HG03457 (cell line): Measurements from ENCODE around the gene ITIH3.

Experiments
- ATAC-seq: cut with Tn5 transposase; IDR thresholded peaks from one replicate; pipeline ENCODE4 v1.9.1; 2021; ENCODE audit warnings: moderate number of reproducible peaks; ENCODE audit not compliant: unreplicated experiment

The ITIH3 gene

DNA sequence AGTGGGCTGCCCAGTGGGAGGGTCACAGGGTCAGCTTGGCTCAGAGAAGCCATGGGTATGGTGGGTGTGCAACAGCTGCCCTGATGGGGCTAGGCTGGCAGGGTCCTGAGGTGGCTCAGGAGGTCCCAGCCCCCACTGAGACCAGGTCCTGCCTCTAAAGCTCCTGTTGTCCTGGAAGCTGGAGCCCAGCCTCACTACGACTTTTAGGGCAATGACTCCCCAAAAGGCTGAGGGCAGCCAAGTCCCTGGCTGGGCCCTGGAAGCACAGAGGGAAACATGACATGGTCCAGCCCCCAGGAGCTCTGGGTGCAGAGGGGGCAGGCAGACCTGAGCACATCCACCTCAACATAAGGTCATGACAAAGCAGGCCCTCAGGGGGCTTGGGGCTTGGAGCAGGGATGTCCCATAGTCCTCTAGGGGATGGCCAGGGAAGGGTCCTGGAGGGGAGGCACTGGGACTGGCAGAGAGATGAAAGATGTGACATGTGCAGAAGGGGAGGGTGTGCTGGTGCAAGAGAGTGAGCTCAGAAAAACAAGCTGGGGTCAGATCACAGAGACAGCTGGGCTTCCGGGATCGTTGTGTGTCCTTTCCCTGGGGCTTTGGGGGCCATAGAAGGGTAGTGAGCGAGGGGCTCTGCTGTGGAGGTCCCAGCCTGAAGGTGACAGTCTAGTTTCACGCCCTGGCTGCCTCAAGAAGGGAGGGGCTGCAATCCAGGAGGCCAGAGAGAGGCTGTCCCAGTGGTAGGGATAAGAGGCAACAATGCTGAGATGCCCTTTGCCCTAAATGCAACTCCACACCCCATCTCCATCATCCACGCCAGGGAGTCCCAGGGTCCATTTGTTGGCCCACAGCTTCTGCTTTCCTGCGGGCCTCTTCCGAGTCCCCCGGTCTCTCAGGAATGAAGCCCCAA is 639 bp upstream of the ITIH3 start:
- no peak for ATAC-seq

DNA sequence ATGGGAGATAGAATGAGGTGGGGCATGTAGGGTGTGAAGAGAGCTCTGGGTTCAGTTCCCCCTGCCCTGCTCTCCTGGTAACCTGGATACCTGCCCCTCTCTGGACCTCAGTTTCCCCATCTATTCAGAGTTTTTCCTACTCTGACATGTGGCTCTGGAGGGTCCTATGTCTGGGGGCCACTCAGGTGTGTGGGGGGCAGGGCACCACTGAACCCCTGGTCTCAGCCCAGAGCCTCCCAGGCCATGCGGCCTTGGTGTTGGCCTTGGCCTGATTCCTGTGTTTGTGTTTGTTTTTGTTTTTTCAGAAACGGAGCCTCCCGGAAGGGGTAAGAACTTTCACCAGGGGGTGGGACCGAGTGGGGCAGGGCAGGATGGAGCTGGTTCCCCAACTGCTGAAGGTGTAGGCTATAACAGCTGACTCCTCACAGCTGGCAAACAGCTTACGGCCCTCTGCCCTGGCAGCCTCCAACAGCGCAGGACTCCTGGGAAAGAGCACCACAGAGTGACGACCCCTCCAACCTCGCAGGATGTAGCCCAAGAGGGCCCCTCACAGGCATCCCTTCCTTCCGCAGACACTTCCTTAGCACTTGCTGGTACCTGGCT is 803 bp downstream of the ITIH3 start:
- no peak for ATAC-seq

DNA sequence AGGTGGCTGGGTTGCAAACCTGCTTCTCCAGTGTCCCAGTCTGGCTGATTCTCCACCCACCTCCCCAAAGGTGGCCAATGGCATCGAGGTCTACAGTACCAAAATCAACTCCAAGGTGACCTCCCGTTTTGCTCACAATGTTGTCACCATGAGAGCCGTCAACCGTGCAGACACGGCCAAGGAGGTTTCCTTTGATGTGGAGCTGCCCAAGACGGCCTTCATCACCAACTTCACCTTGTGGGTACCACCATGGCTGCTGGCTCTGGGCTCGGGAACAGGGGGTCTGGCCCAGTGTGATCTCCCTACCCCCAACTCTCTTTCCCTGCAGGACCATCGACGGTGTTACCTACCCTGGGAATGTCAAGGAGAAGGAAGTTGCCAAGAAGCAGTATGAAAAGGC is 1.8 kb downstream of the ITIH3 start:
- no peak for ATAC-seq

DNA sequence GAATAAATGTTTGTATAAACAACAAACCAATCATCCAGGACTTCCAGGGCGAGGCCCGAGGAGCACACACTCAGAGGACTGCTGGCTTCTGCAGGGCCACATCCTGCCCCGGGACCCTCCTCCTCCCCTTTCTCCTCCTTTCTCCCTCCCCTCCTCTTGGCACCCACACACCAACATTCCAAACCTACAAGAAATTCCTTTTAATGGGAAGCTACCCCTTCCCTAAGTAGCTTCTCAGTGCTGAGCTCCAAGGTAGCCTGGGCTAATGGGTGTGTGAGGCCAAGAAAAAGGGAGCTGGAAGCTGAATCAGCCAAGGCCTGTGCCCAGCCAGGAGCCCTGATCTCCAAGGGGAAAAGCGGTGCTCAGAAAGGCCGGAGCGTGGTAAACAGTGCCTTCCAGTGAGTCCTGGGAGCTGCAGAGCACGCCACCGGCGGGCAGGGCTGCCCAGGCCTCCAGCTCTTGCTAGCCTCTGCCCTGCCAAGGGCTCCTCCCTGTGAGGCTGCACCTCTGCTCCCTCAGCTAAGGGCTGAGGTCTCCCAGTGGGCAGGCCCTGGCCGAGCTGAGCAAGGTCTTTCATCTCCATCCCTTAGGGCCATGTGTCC is 3.9 kb downstream of the ITIH3 start:
- no peak for ATAC-seq

DNA sequence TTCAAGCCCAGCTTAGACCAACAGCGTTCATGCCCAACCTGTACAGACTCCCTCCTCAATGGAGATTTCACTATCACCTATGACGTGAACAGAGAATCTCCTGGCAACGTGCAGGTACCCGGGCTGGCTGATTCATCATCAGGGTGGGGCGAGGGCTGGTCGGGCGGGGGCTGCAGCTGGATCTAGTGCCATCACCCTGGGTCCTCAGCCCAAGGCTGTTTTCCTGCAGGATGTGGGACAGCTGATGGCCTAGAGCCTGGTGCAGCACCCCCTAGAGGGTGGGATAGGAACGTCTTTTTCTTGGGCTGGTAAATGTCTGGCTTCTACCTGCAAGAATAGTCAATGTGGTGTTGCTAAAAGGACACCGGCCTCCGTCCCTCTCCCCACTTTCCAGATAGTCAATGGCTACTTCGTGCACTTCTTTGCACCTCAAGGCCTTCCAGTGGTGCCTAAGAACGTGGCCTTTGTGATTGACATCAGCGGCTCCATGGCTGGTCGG is 4.4 kb downstream of the ITIH3 start:
- ATAC-seq = no peak

DNA sequence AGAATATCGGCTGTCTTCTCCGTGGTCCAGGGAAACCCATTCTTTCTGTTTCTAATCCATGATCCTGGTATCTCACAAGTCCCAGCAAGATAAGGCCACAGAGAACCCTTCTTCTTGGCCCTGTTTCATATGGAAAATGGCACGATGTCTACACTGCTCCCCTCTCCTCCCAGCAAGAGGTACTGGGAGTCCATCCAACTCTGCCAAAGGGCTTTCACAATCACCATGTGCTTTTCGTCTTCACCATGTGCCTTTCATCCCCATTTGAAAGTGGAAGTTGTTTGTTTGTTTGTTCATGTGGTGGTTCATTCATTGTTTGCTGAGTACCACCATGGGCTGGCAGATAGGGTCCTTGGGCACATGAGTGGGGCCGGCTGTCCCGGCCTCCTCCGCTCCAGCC is 5.5 kb downstream of the ITIH3 start:
- no peak for ATAC-seq

DNA sequence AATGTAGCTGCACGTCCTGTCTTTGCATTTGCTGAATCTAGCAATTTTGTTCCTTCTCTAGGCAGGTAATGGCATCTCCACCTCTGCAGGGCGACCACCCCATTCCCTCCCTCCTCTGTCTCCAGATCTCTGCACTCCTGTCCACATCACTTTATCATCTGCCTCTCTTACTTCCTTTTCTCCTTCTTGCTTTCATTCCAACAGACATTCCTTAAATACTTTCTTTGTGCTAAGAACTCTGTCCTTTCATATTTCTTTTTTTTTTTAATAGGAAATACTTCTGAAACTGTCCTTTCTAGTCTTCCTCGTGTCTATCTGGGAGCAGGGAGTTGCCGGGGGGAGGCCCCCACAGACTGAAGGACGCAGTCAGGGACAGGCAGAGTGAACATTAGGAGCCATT is 7.2 kb downstream of the ITIH3 start:
- ATAC-seq = no peak

DNA sequence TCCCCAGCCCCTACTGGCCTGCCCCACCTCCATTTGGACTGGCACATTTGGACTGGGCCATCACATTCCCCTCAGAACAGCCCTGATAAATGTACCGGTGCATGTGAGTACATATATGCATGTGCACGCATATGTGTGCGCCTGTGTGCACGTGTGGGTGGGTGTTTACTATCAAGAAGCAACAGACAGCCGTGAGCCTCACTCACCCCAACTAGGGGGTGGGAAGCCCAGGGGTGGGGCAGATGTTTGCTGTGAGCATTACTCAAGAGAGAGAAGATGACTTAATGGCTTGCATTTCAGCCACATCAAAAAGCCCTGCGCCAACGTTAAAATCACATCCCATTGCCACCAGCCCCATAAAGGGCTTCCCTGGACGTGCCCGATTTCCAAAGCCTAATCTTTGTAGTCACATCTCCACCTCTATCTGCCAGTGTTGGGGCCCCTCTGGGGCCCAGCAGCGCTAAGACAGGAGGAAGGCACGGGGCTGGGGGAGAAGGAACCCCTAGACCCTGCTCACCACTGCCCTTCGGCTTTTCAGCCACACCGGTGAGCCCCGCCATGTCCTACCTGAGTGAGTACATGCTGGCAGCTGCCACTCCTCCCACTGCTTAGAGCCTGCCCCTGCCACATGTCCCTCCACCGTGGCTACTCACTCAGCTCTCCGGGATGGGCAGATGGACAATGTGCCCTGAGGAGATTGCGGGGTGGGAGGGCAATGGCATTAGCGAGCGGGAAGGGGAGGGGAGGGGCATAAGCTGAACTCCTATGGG is 10.9 kb downstream of the ITIH3 start:
- ATAC-seq = no peak

DNA sequence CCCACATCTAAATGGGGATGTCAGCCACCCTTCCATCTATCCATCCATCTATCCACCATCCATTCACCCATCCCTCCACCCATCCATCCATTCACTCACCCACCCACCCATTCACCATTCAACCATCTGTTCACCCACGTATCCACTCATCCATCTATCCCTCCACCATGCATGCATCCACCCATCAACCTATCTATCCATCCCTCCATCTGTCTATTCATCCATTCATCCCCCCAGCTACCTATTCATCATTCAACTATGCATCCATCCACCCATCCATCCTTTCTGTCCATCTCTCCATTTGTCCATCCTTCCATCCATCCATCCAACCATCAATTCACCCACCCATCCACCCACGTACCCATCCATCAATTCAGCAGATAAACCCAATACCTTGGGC is 14.6 kb downstream of the ITIH3 start:
- no peak for ATAC-seq

DNA sequence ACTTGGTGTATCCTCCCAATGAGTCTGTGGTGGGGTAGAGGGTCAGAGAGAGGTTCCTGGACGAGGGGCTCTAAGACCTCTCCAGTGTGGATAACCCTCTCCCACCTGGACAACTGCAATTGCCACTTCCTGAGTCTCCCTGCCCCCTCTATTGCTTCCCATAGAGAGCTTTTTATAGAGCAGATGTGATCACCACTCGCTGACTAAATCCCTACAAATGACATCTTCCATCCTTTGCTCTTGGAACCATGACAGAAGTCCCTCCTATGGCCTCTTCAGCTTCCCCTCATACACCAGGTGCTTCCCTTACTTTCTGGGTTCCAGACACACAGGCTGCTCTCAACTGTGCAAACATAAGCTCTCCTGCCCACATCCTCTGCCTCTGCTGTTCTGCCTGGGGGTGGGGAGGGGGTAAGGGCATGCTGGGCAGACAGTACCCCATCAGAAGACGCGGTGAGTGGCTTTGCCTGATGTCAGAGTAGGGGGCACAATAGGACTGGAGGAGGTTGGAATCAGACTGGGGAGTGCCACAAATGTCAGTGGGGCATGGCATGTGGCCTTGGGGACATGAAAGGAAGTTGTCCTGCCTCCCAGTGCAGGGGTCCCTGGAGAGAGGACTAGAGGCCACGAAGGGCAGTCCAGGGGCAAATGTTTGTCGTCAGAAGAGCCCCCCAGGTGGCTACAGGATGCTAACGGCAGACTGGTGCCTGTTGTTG is 15.2 kb downstream of the ITIH3 start:
- ATAC-seq = no peak

DNA sequence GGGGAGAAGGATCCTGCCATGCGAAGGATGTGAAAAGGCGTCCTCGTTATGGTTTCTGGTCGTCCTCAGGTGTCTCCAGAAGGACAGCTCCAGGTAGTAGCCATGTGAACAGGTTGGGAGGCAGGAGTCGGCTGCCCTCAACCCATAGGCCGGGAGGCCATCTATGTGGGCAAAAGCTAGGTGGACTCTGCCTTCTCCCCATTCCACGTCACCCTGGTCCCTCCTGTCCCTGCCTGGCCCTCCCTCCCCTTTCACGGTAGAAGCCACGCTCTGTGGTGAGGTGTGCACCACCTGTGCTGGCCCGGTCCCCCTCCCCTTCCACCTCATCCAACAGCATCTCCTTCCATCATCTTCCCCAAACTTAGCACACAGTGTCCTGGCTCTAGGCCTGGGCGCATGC is 16.3 kb downstream of the ITIH3 start:
- ATAC-seq = no peak

DNA sequence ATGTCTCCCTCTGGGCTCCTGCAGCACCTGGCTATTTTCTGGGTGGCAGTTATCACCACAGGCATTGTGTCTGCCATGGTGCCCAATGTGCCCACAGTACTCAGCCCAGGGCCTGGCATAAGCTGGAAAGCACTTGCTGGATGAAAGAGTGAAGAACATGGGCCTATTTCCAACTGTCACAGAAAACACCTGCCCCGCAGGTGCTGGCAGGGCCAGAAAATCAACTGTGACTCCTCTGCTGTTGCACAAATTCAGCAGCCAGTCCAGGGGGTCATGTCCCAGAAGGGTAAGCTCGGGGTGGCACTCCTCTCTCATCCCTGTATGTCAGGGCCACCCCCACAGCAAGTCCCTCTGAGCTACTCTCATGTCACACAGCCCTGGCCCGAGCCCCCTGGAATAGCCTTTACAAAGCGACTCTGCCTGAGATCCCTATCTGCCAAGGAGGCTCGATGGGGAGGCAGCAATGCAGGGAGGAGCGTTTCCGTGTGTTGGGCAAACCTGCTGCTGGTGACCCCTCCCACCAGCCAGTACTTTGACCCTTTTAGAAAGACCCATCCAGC is 16.9 kb downstream of the ITIH3 start:
- no peak for ATAC-seq

DNA sequence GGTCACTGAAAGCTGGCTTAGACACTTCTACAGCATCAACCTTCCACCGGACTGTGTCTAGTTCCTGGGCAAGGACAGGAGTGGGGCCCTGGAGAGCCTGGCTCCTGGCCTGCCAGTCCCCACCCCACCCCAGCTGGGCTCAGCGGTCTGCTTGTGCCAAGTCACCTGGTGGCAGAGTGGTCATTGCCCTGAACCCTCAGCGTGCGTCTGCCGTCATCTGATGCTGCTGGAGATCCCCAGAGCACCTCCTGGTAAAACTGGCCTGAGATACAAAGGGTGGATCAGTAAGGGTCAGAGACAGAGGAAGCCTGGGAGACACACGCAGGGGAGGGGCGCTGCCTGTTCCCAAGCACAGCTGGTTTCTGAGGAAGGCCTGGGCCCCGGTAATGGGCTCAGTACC is 19.2 kb downstream of the ITIH3 start:
- ATAC-seq = no peak

DNA sequence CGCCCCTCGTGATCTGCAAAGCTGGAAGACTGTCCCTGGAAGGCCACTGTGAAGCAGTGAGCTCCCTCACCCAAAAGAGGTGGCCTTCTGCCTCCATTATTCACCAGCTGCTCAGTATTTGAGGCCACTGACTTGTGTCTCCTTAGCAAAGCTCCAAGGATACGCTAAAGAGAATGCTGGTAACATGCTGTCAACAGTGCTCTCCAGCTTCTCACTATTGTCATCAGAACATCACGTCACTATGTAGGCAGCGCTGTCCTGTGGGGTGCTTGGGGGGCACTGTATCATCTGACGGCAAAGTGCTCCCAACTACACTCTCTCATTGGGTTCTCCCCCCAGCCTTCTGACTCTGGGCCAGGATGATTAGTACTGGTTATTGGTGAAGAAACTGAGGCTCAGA is 21.6 kb downstream of the ITIH3 start:
- ATAC-seq = no peak

DNA sequence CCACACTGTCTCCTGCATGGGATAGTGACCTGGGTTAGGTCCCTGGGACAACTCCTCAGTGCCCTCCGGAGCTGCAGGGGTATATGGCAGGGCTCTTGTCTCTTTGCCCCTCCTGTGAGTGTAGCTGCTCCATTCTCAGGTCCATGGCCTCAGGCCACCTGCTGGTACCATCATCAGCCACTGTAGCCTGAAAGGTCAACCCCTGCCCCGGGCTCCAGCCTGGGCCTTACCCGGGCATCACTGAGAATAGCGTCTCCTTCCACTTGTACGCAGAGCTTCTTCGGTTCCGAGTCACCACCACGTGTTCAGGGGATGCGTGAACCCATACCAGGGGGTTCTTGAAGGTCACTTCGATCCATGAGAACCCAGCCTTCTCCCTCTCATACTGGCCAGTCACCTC is 22.1 kb downstream of the ITIH3 start:
- no peak for ATAC-seq

DNA sequence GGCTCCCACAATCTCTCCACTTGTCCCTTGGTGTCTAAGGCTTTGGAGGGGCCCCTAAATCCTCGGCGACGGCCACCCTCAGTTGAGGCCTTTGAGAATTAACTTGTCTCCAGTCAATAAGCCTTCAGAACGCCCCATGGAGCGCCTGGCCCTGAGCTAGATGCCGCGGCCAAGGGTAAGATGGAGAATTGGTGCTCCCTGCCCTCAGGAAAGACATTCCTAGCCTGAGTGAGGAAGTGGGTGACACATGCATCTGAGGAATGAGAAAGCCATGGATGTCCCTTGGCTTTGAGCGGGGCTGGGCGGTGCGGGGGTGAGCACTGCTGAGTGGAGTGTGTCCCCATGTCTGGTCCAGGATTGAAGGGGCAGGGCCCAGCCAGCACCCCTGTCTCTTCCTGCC is 22.6 kb downstream of the ITIH3 start:
- no peak for ATAC-seq

DNA sequence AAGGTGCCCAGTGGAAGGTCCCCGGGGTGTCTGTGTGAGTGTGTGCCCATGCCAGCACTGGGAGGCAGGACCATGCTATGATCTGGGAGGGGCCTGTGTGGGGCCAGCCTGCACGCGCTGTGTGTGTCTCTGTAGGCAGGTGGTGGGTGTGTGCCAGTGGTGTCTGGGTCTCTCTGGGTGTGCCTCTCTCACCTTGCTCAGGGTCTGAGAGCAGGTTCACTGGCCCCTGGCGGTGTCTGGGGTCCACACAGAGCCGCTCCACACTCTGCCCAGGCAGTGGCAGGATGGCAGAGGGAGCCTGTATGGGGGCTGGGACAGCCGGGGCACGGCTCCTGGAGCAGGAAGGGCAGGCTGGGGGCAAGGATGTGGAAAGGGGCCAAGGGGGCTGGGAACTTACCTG is 23.3 kb downstream of the ITIH3 start:
- ATAC-seq = no peak

DNA sequence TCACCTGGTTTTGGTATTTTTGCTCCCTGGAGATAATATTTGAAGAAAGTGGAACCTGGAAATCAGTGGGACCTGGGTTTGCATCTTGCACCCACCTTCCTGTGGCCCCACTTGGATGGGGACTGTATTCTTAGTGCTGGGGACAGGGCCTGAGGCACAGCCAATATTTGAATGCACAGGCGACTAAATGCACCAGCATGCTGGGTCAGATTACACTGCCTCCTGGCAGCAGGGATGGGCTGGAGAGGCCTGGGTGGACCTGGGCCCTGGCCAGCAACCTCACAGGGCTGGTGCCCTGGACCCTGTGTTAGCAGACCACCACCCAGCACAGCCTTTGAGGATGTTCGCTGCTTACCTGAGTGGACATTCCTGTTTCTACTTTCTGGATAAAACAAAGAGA is 25.3 kb downstream of the ITIH3 start:
- ATAC-seq = no peak

DNA sequence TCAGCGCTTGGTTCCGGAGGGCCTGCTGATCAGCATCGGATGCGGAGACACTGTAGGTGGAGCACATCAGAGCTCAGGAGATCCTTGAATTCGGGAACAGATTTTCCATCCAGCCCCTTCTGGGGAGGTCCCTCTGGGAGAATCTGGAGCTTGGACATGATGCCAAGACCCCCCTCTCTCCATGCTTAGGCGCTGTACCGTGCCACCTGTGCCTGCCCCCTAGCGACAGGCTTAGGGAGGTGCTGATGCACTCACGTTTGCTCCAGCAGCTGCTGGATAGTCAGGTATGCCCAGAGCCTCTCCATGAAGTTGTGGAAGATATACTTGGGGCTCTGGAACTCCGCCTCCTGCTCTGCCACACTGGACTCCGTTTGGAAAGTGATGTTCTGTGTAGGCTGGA is 26.1 kb downstream of the ITIH3 start:
- ATAC-seq = no peak

DNA sequence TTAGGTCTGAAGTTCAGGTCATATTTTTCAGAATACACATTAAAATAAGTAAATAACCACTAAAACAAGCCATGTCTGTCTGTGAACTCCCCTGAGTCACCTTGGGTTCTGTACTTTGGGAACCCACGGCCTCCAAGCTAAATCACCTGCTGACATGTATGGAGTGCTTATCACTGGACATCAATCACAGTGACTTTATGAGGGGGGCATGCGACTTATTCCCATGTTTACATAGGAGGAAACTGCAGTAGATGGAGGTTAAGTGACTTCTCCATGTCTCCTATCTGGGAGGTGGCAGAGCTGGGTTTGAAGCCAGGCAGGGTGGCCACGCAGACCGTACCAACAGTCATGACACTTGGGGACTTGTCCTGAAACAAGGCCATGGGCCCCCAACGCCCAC is 27.8 kb downstream of the ITIH3 start:
- no peak for ATAC-seq
